A673 (cell line): ENCODE results near the gene CHODL. TPM values are rescaled to one million over a fixed set of nuclear protein-coding genes. Genes with fewer than 3 reads are reported as not detected.

Source experiments
- BruUV-seq: library from RNA; stranded (reverse); fragments of 400-500 nt; replicated peaks from 2 replicates; lab custom pipeline; 2021; lab: Mats Ljungman, UMichigan
- CTCF ChIA-PET: fragments of 300-600 bp; sonication (Branson Sonifier 250); formaldehyde crosslinking; loops from one replicate; lab custom pipeline; 2022; ENCODE audit warnings: antibody characterized with exemption; lab: Charles Lee
- POLR2A ChIA-PET: fragments of 300-600 bp; sonication (Branson Sonifier 250); formaldehyde crosslinking; loops from one replicate; lab custom pipeline; 2022; ENCODE audit warnings: antibody characterized with exemption; ENCODE audit not compliant: low non-redundant PET; lab: Charles Lee
- DNase-seq: peaks from one replicate; pipeline ENCODE4 v3.0.0-alpha.2; 2015; ENCODE audit warnings: low spot score
- H3K27ac ChIP-seq: fragments of 200-600 bp; sonication (generic); 2 replicates; pipeline ENCODE4 v1.5.1; 2016; ENCODE audit warnings: mixed run types, low read depth, mild to moderate bottlenecking, mixed read lengths, antibody characterized with exemption, low read length; ENCODE audit not compliant: poor library complexity, severe bottlenecking
- H3K27me3 ChIP-seq: fragments of 200-600 bp; sonication (generic); replicated peaks from 2 replicates; pipeline ENCODE4 v1.6.1; 2017; ENCODE audit warnings: mixed run types, low read depth, mild to moderate bottlenecking, mixed read lengths, antibody characterized with exemption, low read length; ENCODE audit not compliant: insufficient read depth, poor library complexity
- H3K36me3 ChIP-seq: fragments of 200-600 bp; sonication (generic); 2 replicates; pipeline ENCODE4 v1.6.1; 2016; ENCODE audit warnings: mixed run types, mild to moderate bottlenecking, mixed read lengths, antibody characterized with exemption, low read length; ENCODE audit not compliant: insufficient read depth, poor library complexity, severe bottlenecking
- H3K4me1 ChIP-seq: fragments of 200-600 bp; sonication (generic); 2 replicates; pipeline ENCODE4 v1.6.1; 2017; ENCODE audit warnings: mixed run types, mild to moderate bottlenecking, mixed read lengths, antibody characterized with exemption, low read length; ENCODE audit not compliant: insufficient read depth, poor library complexity, severe bottlenecking
- H3K4me3 ChIP-seq: fragments of 200-600 bp; sonication (generic); 2 replicates; pipeline ENCODE4 v1.5.1; 2016; ENCODE audit warnings: low read depth, mixed run types, mild to moderate bottlenecking, mixed read lengths, low read length; ENCODE audit not compliant: poor library complexity, severe bottlenecking
- H3K9me3 ChIP-seq: fragments of 200-600 bp; sonication (generic); 2 replicates; pipeline ENCODE4 v1.6.1; 2016; ENCODE audit warnings: mixed run types, low read depth, mild to moderate bottlenecking, mixed read lengths, antibody characterized with exemption, low read length; ENCODE audit not compliant: poor library complexity, severe bottlenecking
- EZH2 ChIP-seq: fragments of 200-600 bp; sonication (generic); IDR thresholded peaks from 2 replicates; pipeline ENCODE4 v1.6.1; 2017; ENCODE audit warnings: borderline replicate concordance, low read depth, mild to moderate bottlenecking, mixed read lengths, antibody characterized with exemption, low read length; ENCODE audit not compliant: poor library complexity, severe bottlenecking
- intact Hi-C: fragments of 100-400 bp; cut with micrococcal nuclease; formaldehyde crosslinking; loops from one replicate; pipeline ENCODE4 v1.10.0; 2022; ENCODE audit not compliant: unreplicated experiment
- total RNA-seq: library from RNA; stranded (reverse); gene quantifications from 2 replicates; pipeline ENCODE4 v1.2.3, GENCODE V29; 2021
- TF ChIP-seq, protein P1 (sequence below): fragments of 300-800, 200-600 bp; sonication (generic); conservative IDR thresholded peaks from 2 replicates; pipeline ENCODE4 v1.5.1; 2017; ENCODE audit warnings: low read depth, mild to moderate bottlenecking, antibody characterized with exemption, low read length, moderate library complexity, mixed read lengths

CHODL gene
- total RNA-seq, 1 experiment from 2014 or later = 0.19 TPM

DNA sequence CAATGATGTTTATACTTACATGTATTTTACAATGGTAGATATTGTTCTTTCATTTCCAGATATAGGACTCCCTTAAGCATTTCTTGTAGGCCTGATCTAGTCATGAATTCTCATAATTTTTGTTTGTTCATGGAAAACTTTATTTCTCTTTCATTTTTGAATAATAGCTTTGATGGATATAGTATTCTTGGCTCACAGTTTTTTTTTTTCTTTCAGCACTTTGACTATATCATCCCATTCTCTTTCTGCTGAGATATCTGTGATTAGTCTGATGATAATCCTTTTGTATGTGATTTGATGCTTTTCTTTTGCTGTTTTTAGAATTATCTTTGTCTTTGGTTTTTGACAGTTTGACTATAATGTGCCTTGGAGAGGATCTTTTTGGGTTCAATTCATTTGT, 24.1 kb upstream of the CHODL start:
- H3K4me3 ChIP-seq = no peak overlapping the region
- ChIA-PET CTCF (no interaction called here), POLR2A (interaction anchor here (0.5 kb wide), 1 partner anchor 29 kb away, joined by 4 read pairs; no protein-coding TSS in a partner anchor)
- TF ChIP-seq, protein P1, sequence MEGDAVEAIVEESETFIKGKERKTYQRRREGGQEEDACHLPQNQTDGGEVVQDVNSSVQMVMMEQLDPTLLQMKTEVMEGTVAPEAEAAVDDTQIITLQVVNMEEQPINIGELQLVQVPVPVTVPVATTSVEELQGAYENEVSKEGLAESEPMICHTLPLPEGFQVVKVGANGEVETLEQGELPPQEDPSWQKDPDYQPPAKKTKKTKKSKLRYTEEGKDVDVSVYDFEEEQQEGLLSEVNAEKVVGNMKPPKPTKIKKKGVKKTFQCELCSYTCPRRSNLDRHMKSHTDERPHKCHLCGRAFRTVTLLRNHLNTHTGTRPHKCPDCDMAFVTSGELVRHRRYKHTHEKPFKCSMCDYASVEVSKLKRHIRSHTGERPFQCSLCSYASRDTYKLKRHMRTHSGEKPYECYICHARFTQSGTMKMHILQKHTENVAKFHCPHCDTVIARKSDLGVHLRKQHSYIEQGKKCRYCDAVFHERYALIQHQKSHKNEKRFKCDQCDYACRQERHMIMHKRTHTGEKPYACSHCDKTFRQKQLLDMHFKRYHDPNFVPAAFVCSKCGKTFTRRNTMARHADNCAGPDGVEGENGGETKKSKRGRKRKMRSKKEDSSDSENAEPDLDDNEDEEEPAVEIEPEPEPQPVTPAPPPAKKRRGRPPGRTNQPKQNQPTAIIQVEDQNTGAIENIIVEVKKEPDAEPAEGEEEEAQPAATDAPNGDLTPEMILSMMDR = no peak
- no peak for TF ChIP-seq EZH2
- intact Hi-C loops = no loop called here
- no peak for DNase-seq
- BruUV-seq = no TSS peak
- no peaks in the 10 kb centered on the region for H3K27me3 ChIP-seq
- H3K9me3 ChIP-seq = peaks cover 10% of the 10 kb centered on the region
- no peaks in the 10 kb centered on the region for H3K4me1 ChIP-seq
- no peak overlapping the region for H3K27ac ChIP-seq
- no peaks in the 10 kb centered on the region for H3K36me3 ChIP-seq

DNA sequence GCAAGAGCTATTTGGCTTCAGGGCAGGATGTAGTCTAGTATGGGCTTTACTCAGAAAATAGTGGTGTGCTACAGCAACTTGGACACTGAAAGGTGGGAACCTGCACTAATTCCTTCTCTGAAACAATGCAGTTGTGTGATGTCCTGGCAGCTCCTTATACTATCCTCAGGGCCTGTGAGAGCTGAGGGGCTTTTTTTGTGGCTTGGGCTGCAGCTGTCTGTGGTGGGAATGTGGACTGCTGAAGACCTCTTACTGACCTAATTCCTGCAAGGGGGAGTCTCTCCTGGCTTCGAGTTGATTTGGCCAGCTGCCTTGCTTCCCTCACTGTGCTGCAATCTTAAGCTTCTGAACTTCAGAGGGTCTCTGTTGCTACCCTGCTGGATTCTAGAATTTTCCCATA, 22.3 kb upstream of the CHODL start:
- ChIA-PET POLR2A (no interaction called here), CTCF (no interaction called here)
- no peak overlapping the region for H3K27ac ChIP-seq
- TF ChIP-seq, protein P1 = no peak
- TF ChIP-seq EZH2 = no peak
- DNase-seq = no peak
- peaks cover 10% of the 10 kb centered on the region for H3K9me3 ChIP-seq
- no peaks in the 10 kb centered on the region for H3K36me3 ChIP-seq
- no peaks in the 10 kb centered on the region for H3K4me1 ChIP-seq
- no peak overlapping the region for H3K4me3 ChIP-seq
- intact Hi-C loops = no loop called here
- no peaks in the 10 kb centered on the region for H3K27me3 ChIP-seq
- no TSS peak for BruUV-seq

DNA sequence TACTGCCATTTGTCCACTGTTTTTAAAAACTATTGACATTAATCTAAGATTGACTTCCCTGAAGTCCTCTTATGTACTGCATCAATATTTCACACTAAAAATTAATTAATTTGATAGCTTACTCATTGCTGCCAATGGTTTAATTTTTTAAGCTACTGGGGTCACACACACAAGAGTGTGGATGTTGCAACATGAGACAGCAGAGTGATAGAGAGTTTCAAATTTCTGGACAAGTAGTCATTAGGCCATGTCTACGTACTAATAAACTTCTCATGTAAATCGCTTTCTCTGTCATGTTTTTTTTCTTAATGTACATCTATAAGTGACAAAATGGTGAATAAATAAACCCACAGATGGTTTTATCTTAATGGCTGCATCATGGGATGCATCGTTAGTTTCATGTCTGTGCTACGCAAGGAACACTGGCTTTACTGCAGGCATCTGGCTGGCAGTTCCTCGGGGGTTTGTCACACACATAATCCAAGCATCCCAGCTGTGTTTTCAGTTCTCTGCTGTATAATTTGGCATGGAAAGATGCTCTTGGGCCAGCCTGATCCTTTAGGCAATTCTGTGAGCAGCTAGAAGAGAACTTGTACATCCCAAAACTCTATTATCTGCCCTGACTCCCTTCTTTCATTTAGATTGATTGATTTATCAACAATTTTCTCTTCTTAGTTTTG, 16.4 kb upstream of the CHODL start:
- Histone ChIP-seq H3K27ac (no peak overlapping the region), H3K36me3 (no peaks in the 10 kb centered on the region), H3K4me1 (no peaks in the 10 kb centered on the region), H3K27me3 (no peaks in the 10 kb centered on the region), H3K9me3 (no peaks in the 10 kb centered on the region), H3K4me3 (no peak overlapping the region)
- TF ChIP-seq, protein P1 = no peak
- TF ChIP-seq EZH2 = no peak
- CTCF ChIA-PET = no interaction called here
- intact Hi-C loops = no loop called here
- no TSS peak for BruUV-seq
- POLR2A ChIA-PET = no interaction called here
- DNase-seq = no peak
